HUDEP-2 (cell line): ENCODE measurements around the gene TAOK2.
"Not testable (repeated sequence)": the region's sequence is repeated elsewhere in the genome, so short reads cannot be mapped to it uniquely, and the experiment has no call there.

Source experiments
- DNase-seq, 76 experiments: peaks; one replicate each; lab custom pipeline; 2025; ENCODE audit not compliant: unreplicated experiment in 76 of 76; lab: John Stamatoyannopoulos, UW

The TAOK2 gene

GRCh38 chr16:30000735-30001631, 27.3 kb downstream of the TAOK2 start:
- DNase-seq, result no peak

- DNase-seq, result no peak
These were observed 29.1 kb downstream of the TAOK2 start for GRCh38 chr16:30002614-30003346.

GRCh38 chr16:30003670-30004423, 30.2 kb downstream of the TAOK2 start:
- DNase-seq, result no peak

GRCh38 chr16:30004424-30004776, 30.7 kb downstream of the TAOK2 start:
- DNase-seq, result peak in 1 of 76 experiments; percentile 6

- DNase-seq, result no peak
These were observed 31.2 kb downstream of the TAOK2 start for GRCh38 chr16:30004811-30005242.

GRCh38 chr16:30005341-30006094, 31.9 kb downstream of the TAOK2 start:
- peak in 31 of 76 experiments; percentile 7 to 39 (median 24) for DNase-seq

- DNase-seq, result no peak
These were observed 32.4 kb downstream of the TAOK2 start for GRCh38 chr16:30006095-30006473.

- DNase-seq, result no peak
These were observed 33.1 kb downstream of the TAOK2 start for GRCh38 chr16:30006659-30007377.

- no peak for DNase-seq
These were observed 33.8 kb downstream of the TAOK2 start for GRCh38 chr16:30007378-30007895.

GRCh38 chr16:30009085-30009862, 35.6 kb downstream of the TAOK2 start:
- no peak for DNase-seq

- no peak for DNase-seq
These were observed 36.5 kb downstream of the TAOK2 start for GRCh38 chr16:30009990-30010843.

- no peak for DNase-seq
These were observed 37.4 kb downstream of the TAOK2 start, which contains the start of gene DOC2A for GRCh38 chr16:30010844-30011713. DOC2A (minus strand) TSS chr16:30011027; CDS start chr16:30010222, 805 bp downstream.

- DNase-seq, result no peak
These were observed 38.2 kb downstream of the TAOK2 start for GRCh38 chr16:30011714-30012504.

GRCh38 chr16:30012598-30012997, 38.9 kb downstream of the TAOK2 start:
- DNase-seq, result not testable (repeated sequence)

- not testable (repeated sequence) for DNase-seq
These were observed 41.8 kb downstream of the TAOK2 start for GRCh38 chr16:30015450-30015849.
